Body of pancreas (tissue), 4 donors: ENCODE measurements around the gene CHST9. TPM values are rescaled to one million over a fixed set of nuclear protein-coding genes. Genes with fewer than 3 reads are reported as not detected.
A peak's percentile ranks its signal among the peaks of the same experiment; 100 is the strongest.

Experiments
- ATAC-seq: fragments of 150-250 bp; one replicate; pipeline ENCODE4 v1.9.1; 2016
- DNase-seq, 4 donors: peaks; one replicate each; pipeline ENCODE4 v3.0.0-alpha.2; 2019
- H3K27ac ChIP-seq, 4 donors: fragments of 200-600 bp; sonication (generic); 1 replicate in 3 of 4; 2 replicates in 1 of 4; pipeline versions ENCODE4 v1.5.1 to v1.6.1; 2016 to 2019; ENCODE audit warnings: mild to moderate bottlenecking in 1 of 4, mixed read lengths in 1 of 4, moderate library complexity in 1 of 4
- H3K27me3 ChIP-seq, 2 donors: fragments of 200-600 bp; sonication (generic); one replicate each; pipeline ENCODE4 v1.6.0; 2016; ENCODE audit warnings: mild to moderate bottlenecking in 1 of 2
- H3K36me3 ChIP-seq, 2 donors: fragments of 200-600 bp; sonication (generic); replicated peaks in 1 of 2; 2 replicates each; pipeline ENCODE4 v1.5.1; 2016; ENCODE audit warnings: low read depth in 2 of 2; ENCODE audit not compliant: insufficient read depth in 1 of 2
- H3K4me1 ChIP-seq: fragments of 200-600 bp; sonication (generic); one replicate; pipeline ENCODE4 v1.6.0; 2016
- H3K4me3 ChIP-seq, 2 donors: fragments of 200-600 bp; sonication (generic); 1 replicate in 1 of 2; 2 replicates in 1 of 2; pipeline ENCODE4 v1.5.1; 2016 to 2019
- H3K9me3 ChIP-seq, 3 donors: fragments of 200-600 bp; sonication (generic); 1 replicate in 2 of 3; 2 replicates in 1 of 3; pipeline ENCODE4 v1.5.1; 2016
- CTCF ChIP-seq, 7 experiments: fragments of 450-650 bp in 4 of 7; fragments of 200-600 bp in 3 of 7; sonication (generic) in 3 of 7; IDR thresholded peaks; one replicate each; pipeline ENCODE4 v1.5.1; 2016 to 2019; ENCODE audit warnings: antibody characterized with exemption in 7 of 7
- POLR2A ChIP-seq, 3 donors: fragments of 450-650 bp; IDR thresholded peaks; one replicate each; pipeline ENCODE4 v1.6.1; 2016; ENCODE audit warnings: antibody characterized with exemption in 3 of 3, mild to moderate bottlenecking in 2 of 3
- WGBS, 2 donors: methylation state at CpG; one replicate each; pipeline ENCODE4 v1.1.5; 2017; 5-methylcytosine and 5-hydroxymethylcytosine counted together
- intact Hi-C: fragments of 100-400 bp; cut with DNase I; formaldehyde crosslinking; loops from one replicate; pipeline ENCODE4 v1.15.1; 2023
- total RNA-seq, 2 donors: library from RNA; depleted of rRNA; stranded (reverse); fragments of >200 nt; gene quantifications; one replicate each; pipeline ENCODE4 v1.1.0, GENCODE V29; 2016

CHST9 gene
- total RNA-seq, 2 donors from 2014 or later: 4.3 to 6.7 TPM

DNA sequence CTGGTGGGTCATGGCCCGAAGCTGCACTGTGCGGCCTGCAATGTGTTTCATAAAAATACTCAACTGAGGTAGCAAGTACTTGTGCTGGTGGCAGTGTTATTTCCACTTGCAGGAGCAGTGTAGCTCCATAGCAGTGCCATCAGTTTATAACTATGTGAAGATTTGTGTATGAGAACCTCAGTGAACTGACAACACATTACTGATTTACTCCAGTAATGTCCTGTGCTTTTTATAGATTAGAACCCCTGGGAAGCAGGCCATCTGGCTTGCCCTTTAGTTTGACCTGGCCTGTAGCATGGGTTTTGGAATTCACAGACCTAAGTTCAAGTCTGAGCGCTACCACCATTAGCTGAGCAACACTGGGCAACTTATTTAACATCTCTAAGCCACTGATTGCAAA is 219.9 kb downstream of the CHST9 start:
- Histone ChIP-seq H3K4me1 (no peaks in the 10 kb centered on the region), H3K27me3 (no peaks in the 10 kb centered on the region), H3K4me3 (no peak overlapping the region), H3K9me3 (no peaks in the 10 kb centered on the region), H3K27ac (no peak overlapping the region), H3K36me3 (no peaks in the 10 kb centered on the region)
- intact Hi-C loops: no loop called here
- ATAC-seq (peak; percentile 24), DNase-seq (no peak)
- TF ChIP-seq POLR2A (IDR thresholded peaks at IDR 0.05) (no peak), CTCF (IDR thresholded peaks at IDR 0.05) (no peak)
- WGBS, 2 donors: 78 to 86% methylated on average over 3 of the region's 3 CpGs

DNA sequence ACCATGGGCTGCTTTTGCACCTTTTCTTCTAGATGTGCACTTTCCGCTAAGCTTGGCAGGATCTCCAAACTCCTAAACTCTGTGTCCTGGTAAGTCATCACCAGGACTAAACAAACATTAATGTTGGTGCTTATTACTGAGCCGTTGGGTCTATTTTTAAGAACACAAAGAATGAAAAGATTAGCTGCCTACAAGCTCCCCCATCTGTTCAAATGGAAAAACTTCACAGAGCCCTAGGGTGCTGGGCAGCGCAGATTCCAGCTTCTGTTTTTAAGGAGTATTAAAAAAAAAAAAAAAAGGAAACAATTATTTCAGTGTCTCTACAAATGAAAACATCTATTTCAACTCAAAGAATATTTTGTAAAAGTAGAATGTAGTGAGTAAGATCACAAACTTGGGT is 221.8 kb downstream of the CHST9 start:
- no peak for ATAC-seq
- H3K27ac ChIP-seq: no peak overlapping the region
- no peak for DNase-seq
- intact Hi-C loops: no loop called here
- 36 to 37% methylated on average over 3 of the region's 3 CpGs for WGBS, 2 donors
- H3K4me3 ChIP-seq: no peak overlapping the region
- no peaks in the 10 kb centered on the region for H3K9me3 ChIP-seq
- H3K4me1 ChIP-seq: no peaks in the 10 kb centered on the region
- no peaks in the 10 kb centered on the region for H3K36me3 ChIP-seq
- TF ChIP-seq CTCF (IDR thresholded peaks at IDR 0.05): peak in 1 of 7 experiments; percentile 19
- TF ChIP-seq POLR2A (IDR thresholded peaks at IDR 0.05): no peak
- H3K27me3 ChIP-seq: no peaks in the 10 kb centered on the region

DNA sequence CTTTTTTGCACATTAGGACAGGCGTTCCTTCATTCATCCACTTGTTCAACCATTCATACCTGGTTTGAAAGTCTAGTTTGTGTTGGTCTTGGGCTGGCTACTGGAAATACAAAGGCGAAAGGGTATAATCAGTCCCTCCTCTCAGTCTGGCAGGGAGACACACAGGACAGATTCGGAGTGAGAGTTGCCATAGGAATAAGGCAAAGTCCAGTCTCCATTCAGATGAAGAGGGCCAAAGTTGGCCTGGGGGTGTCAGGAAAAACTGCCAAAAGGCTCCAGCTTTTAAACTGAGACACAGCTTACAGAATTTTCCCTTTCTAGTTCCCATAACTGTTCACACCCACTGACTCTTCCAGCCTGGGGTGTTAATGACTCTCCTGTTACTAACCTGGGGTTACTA is 223.3 kb downstream of the CHST9 start:
- WGBS, 2 donors: 62% methylated on average over 3 of the region's 3 CpGs
- H3K4me3 ChIP-seq: no peak overlapping the region
- H3K27me3 ChIP-seq: no peaks in the 10 kb centered on the region
- no peaks in the 10 kb centered on the region for H3K36me3 ChIP-seq
- TF ChIP-seq CTCF (IDR thresholded peaks at IDR 0.05) (no peak), POLR2A (IDR thresholded peaks at IDR 0.05) (no peak)
- ATAC-seq: no peak
- intact Hi-C loops: no loop called here
- H3K9me3 ChIP-seq: no peaks in the 10 kb centered on the region
- H3K27ac ChIP-seq: no peak overlapping the region
- H3K4me1 ChIP-seq: no peaks in the 10 kb centered on the region
- DNase-seq: no peak

- Histone ChIP-seq H3K36me3 (no peaks in the 10 kb centered on the region), H3K4me3 (no peak overlapping the region), H3K4me1 (no peaks in the 10 kb centered on the region), H3K27ac (no peak overlapping the region), H3K9me3 (no peaks in the 10 kb centered on the region), H3K27me3 (no peaks in the 10 kb centered on the region)
- intact Hi-C loops: no loop called here
- DNase-seq: no peak
- 65 to 66% methylated on average over 4 of the region's 4 CpGs for WGBS, 2 donors
- TF ChIP-seq CTCF (IDR thresholded peaks at IDR 0.05) (no peak), POLR2A (IDR thresholded peaks at IDR 0.05) (no peak)
- ATAC-seq: no peak
Measured at GRCh38 chr18:26960911-26961310, 224.2 kb downstream of the CHST9 start.

GRCh38 chr18:26956863-26957262 is 228.2 kb downstream of the CHST9 start:
- Histone ChIP-seq H3K27me3 (no peaks in the 10 kb centered on the region), H3K4me1 (no peaks in the 10 kb centered on the region), H3K27ac (no peak overlapping the region), H3K4me3 (no peak overlapping the region), H3K9me3 (no peaks in the 10 kb centered on the region), H3K36me3 (no peaks in the 10 kb centered on the region)
- DNase-seq: no peak
- TF ChIP-seq POLR2A (IDR thresholded peaks at IDR 0.05): no peak
- TF ChIP-seq CTCF (IDR thresholded peaks at IDR 0.05): no peak
- intact Hi-C loops: no loop called here
- ATAC-seq: no peak
- WGBS, 2 donors: 49 to 58% methylated on average over 4 of the region's 4 CpGs
